Stimulated activated CD8-positive, alpha-beta memory T cell treated with anti-CD3 and anti-CD28 coated beads, Interleukin-4, amount 100 ng/mL, for 24 hours (primary cell): ENCODE results near the gene GFER.
"Not testable (repeated sequence)": the region's sequence is repeated elsewhere in the genome, so short reads cannot be mapped to it uniquely, and the experiment has no call there.

ENCODE experiments used
- DNase-seq: peaks from one replicate; pipeline ENCODE4 v3.0.0-alpha.2; 2020; ENCODE audit warnings: low read depth

GFER gene

DNA sequence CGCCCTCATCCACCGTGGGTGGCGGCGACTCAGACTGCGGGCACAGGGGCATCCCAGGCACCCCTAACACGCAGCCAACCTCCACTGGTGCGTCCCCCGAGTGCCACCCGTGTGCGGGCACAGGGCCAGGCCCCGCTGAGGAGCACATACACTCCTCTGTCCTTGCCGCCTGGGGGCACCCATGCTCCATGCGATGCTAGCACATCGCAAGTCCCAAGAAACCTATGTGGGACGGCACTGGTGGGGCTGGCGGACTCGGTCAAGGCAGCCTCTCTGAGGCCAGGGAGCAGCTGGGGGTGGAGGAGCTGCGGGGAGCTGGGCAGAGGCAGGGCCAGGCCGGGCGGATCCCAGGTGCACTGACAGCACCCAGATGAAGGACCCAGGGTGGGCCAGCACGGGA lies 21.7 kb downstream of the GFER start:
- DNase-seq, result no peak

GRCh38 chr16:2006317-2006716 lies 22.3 kb downstream of the GFER start:
- DNase-seq, result no peak

GRCh38 chr16:2007081-2007836 lies 23.3 kb downstream of the GFER start:
- no peak for DNase-seq

GRCh38 chr16:2008009-2008526 lies 24.1 kb downstream of the GFER start:
- no peak for DNase-seq

GRCh38 chr16:2008631-2009163 lies 24.7 kb downstream of the GFER start:
- DNase-seq, result no peak

- no peak for DNase-seq
Measured at GRCh38 chr16:2009164-2009711, 25.2 kb downstream of the GFER start.

DNA sequence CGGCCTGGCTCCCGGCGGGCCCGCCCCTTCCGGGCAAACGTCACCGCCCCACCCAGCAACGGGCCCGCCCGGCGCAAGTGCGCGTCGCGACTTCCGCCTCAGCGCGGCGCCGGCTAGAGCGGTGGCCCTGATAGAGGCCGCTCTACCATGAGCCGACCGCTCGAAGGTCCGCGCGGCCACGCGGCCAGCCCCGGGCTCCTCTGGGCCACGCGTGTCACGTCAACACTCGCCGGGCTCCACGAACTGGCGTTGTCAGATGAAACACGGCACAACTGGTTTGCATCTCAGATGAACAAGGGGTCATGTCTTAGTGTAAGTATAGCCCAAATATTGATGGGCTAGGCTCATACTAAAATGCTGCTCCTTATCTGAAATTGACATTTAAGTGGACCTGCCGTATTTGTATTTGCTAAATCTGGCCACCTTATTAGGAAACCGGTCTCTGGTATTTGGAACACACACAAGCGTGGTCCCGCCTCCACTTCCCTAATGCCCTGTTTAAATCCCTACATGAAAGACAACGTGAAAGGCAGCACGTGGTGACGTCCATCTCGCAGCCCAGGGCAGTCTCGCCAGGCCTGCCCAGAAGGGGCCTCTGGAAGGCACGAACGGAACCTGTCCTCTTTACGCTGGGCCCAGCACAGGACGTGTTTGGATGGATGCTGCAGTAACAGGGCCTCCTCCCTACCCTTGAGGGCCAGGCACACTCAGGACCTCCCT lies 26.0 kb downstream of the GFER start, which contains the start of gene ZNF598:
ZNF598 (minus strand) TSS at position 31 of the 720 bp plus-strand sequence.
- DNase-seq, result peak; percentile 71

DNA sequence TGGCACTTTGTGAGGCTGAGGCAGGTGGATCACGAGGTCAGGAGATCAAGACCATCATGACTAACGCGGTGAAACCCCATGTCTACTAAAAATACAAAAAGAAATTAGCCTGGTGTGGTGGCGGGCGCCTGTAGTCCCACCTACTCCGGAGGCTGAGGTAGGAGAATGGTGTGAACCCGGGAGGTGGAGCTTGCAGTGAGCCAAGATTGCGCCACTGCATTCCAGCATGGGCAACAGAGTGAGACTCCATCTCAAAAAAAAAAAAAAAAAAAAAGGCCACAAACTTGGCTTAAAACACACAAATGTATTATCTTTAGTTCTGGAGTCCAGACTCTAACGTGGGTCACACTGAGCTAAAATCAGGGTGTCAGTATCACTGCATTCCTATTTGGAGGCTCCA lies 27.7 kb downstream of the GFER start:
- DNase-seq, result not testable (repeated sequence)

- no peak for DNase-seq
Measured at GRCh38 chr16:2013527-2013926, 29.5 kb downstream of the GFER start.

- no peak for DNase-seq
Measured at GRCh38 chr16:2015117-2015946, 31.3 kb downstream of the GFER start.

DNA sequence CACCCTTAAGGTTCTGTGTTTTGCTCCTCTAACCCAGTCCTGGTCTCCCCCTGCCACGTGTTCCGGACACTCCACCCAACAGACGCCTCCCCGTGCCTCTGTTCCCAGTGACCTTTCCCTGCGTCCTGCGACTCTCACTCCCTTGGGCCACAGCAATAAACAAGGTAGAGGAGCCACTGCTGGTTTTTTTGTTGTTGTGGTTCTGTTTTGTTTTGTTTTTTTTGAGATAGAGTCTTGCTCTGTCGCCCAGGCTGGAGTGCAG lies 31.9 kb downstream of the GFER start:
- DNase-seq, result no peak

DNA sequence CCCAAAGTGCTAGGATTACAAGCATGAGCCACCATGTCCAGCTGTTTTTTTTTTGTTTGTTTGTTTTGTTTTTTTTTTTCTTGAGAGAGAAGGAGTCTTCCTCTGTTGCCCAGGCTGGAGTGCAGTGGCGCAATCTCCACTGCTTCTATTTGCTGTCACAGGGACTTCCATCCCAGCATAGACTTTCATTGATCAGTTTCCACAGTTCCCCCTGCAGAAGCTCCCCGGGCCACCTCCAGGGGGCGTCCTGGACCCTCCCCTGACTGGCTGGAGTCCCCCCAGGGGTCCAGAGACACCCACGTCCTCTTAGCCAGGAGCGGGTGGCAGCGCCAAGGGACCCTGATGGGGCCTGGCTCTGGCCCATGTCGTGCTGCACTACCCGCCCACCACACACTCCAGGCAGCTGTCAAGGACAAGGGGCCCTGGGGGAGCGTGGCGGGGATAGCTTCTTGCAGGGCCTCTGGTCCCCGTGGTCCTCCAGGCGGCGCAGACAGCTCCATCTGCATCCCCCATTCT lies 32.5 kb downstream of the GFER start:
- DNase-seq, result no peak

DNA sequence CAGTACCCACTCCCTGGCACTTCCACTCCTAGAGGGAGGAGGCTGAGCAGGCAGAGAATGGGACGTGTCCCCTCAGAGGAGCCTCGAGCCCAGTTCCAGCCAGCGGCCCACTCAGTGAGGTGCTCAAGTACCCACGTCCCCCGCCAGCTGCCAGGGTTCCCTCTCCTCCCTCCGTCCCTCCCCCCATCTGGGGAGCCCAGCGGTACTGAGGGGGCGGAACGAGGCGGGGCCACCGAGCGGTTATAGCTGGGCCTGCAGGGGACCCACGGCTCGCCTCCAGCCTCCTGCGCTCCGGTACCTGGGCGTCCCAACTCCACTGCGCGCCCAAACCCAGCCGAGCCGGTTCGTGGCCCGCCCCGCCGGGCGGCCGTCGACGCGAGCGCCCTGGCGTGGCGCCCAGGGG lies 35.5 kb downstream of the GFER start, which contains the start of gene NPW:
NPW (plus strand) TSS at position 268 of the 403 bp plus-strand sequence.
- peak; percentile 41 for DNase-seq

GRCh38 chr16:2019921-2020831 lies 36.2 kb downstream of the GFER start:
- no peak for DNase-seq

DNA sequence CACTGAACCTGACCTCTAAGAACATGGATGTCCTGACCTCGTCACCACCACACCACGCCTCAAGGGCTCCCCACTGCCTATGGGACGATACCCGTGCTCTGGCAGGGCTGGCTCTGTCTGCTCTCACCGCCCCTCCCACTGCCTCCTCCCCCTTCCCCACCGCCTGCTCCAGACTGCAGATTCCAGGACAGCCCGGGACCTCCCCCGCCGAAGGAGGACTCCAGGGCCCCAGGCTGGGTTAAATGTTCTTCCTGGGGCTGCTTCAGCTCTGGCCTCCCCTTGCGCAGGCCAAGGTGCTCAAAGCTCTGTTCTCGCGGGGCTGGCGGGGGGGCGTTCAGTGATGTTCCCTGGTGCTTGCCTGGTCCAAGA lies 38.7 kb downstream of the GFER start:
- DNase-seq, result no peak

- DNase-seq, result peak; percentile 94
Measured at GRCh38 chr16:2023092-2024031, 39.4 kb downstream of the GFER start.

GRCh38 chr16:2024032-2024420 lies 40.0 kb downstream of the GFER start:
- no peak for DNase-seq

- no peak for DNase-seq
Measured at GRCh38 chr16:2025251-2025650, 41.3 kb downstream of the GFER start.

GRCh38 chr16:2025878-2026460 lies 42.0 kb downstream of the GFER start:
- no peak for DNase-seq
